Measurements from ENCODE around the gene TMEM266.
"Not testable (repeated sequence)": the region's sequence is repeated elsewhere in the genome, so short reads cannot be mapped to it uniquely, and the experiment has no call there.

Gene TMEM266, protein sequence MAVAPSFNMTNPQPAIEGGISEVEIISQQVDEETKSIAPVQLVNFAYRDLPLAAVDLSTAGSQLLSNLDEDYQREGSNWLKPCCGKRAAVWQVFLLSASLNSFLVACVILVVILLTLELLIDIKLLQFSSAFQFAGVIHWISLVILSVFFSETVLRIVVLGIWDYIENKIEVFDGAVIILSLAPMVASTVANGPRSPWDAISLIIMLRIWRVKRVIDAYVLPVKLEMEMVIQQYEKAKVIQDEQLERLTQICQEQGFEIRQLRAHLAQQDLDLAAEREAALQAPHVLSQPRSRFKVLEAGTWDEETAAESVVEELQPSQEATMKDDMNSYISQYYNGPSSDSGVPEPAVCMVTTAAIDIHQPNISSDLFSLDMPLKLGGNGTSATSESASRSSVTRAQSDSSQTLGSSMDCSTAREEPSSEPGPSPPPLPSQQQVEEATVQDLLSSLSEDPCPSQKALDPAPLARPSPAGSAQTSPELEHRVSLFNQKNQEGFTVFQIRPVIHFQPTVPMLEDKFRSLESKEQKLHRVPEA

GRCh38 chr15:76059320-76060117 lies at the start of gene TMEM266:
Gene TMEM266 (plus strand): TSS chr15:76059985. CDS start chr15:76134264, 74,279 bp downstream.
- no peak for DNase-seq

- no peak for DNase-seq
These were observed 49.2 kb upstream of the TMEM266 start for GRCh38 chr15:76010613-76011012.

DNA sequence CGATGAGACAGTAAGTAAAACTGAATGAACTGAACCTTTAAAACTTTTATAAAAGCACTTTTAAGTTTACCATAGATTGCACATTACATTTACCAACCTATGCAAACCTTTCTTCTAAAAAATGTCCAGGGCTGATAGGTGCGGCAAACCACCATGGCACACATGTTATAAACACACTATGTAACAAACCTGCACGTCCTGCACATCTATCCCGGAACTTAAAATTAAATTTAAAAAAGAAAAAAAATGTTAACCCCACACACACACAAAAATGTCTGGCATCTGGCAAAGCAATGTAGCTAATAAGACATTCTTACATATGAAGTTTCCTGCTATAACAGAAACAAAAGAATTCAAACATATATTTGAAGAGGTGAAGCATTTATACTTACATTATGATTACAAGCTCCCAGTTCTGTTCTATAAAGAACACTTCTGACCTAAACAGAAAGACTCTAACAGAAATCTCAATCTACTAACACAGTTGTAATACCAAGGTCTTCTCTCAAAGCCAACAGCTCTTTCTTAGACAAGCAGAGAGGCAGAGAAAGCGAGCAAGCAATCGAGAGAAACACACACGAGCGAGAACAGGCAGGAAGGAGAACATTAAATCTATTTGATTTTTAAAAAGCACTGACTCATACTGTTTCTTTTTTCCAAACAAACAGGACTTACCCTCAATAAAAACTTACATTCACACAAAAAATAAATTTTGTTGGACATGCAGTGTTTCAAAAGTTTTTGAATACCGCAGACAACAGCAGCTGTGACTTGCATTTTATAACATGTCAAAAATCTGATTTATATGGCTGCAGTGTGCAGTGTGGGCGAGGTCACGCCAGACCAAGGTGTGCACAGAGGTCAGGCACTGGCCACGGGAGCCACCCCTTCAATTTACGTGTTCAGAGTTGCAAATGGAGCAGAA lies 47.9 kb upstream of the TMEM266 start, which contains the start of gene NRG4:
NRG4 (minus strand) TSS at position 798 of the 925 bp plus-strand sequence. CDS start 1,194 bp downstream, outside the sequence.
- DNase-seq = no peak

GRCh38 chr15:76013470-76013869 lies 46.3 kb upstream of the TMEM266 start:
- not testable (repeated sequence) for DNase-seq

DNA sequence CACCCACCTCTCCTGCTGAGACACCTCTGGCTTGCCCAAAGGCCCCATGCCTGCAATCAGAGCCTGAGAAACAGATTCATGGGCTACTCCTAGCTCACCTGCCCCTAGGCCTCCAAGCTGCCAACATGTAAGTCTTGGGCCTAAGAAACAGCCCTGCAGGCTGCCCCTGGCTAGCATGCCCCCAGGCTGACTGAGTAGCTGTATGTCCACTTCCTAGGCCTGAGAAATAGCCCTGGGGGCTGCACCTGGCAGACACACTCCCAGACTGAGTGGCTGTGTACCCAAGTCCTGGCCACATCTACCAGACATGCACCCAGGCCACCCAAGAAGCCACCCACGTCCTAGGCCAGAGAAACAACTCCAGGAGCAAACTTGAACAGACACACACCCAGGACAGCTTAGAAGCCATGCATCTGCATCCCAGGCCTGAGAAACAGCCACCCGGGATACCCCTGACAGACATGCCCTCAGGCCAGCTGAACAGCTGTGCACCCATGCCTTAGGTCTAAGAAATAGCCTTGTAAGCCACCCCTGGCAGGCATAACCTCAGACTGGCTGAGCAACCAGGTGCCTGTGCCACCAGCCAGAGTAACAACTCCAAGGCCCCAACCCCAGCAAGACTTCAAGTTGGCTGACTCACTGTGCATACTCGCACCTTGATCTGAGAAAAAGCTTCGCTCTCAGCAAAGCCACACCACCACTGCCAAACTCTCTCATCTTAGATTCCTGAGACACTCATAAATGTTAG lies 35.6 kb upstream of the TMEM266 start:
- DNase-seq = no peak

GRCh38 chr15:76032046-76032445 lies 27.7 kb upstream of the TMEM266 start:
- no peak for DNase-seq

GRCh38 chr15:76033438-76033837 lies 26.3 kb upstream of the TMEM266 start:
- DNase-seq = no peak

- no peak for DNase-seq
These were observed 25.7 kb upstream of the TMEM266 start for GRCh38 chr15:76034111-76034510.

DNA sequence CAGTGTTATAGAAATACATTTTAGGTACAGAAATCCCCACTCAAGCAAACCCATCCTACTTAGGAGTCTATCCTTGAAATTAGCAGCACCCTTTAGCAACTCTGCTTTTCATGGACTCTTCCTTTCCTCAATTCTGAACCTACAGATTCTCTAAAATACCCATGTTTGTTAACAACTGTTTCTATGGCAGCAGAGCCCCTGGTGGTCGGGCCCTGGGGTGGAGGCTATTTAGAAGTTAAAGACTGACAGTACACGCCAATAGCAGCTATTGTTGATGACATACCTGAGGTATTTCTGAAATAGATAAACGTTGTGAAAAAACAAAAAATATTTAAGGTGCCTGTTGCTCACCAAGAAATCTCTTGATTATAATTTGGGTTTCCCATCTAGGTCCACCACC lies 24.2 kb upstream of the TMEM266 start:
- no peak for DNase-seq

- DNase-seq = no peak
These were observed 21.3 kb upstream of the TMEM266 start for GRCh38 chr15:76038512-76038911.

DNA sequence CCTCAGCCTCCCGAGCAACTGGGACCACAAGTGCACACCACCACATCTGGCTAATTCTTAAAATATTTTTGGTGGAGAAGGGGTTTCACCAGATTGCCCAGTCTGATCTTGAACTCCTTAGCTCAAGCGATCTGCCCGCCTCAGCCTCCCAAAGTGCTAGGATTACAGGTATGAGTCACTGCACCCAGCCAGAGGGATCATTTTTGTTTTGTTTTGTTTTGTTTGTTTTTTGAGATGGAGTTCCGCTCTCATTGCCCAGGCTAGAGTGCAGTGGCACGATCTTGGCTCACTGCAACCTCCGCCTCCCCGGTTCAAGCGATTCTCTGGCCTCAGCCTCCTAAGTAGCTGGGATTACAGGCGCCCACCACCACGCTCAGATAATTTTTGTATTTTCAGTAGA lies 5.6 kb upstream of the TMEM266 start:
- not testable (repeated sequence) for DNase-seq

- no peak for DNase-seq
These were observed 2.9 kb upstream of the TMEM266 start for GRCh38 chr15:76056931-76057330.

DNA sequence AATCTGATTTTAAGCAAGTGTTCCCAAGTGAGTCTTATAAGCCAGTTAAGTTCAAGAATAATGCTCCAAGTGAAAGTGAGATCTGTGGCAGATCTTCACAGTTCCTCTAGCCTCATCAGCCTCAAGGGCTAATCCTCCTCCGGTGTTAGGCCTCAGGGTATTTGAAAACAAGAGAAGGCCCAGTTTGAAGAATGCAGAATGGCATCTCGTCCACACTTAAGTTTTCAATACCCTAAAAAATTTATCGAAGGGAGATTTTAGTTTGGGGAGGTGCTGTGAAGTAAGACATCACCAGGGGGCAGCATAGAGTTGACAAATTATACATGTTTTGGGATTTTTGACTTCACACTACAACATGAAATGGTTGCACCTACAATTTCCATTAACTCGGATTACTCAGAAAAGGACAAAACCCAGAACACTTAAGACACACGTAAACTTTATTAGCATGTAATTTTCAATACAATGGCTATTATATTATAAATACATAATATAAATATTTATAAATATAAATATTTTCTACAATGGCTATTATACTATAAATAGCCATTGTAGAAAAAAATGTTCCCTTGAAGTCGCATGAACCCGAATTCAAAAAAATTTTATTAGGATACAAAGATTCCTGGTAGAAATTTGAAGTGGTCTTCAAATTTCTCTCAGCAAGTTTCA lies 2.3 kb upstream of the TMEM266 start:
- DNase-seq = peak; percentile 61

GRCh38 chr15:76058714-76059319 lies 968 bp upstream of the TMEM266 start:
- DNase-seq = peak; percentile 24

DNA sequence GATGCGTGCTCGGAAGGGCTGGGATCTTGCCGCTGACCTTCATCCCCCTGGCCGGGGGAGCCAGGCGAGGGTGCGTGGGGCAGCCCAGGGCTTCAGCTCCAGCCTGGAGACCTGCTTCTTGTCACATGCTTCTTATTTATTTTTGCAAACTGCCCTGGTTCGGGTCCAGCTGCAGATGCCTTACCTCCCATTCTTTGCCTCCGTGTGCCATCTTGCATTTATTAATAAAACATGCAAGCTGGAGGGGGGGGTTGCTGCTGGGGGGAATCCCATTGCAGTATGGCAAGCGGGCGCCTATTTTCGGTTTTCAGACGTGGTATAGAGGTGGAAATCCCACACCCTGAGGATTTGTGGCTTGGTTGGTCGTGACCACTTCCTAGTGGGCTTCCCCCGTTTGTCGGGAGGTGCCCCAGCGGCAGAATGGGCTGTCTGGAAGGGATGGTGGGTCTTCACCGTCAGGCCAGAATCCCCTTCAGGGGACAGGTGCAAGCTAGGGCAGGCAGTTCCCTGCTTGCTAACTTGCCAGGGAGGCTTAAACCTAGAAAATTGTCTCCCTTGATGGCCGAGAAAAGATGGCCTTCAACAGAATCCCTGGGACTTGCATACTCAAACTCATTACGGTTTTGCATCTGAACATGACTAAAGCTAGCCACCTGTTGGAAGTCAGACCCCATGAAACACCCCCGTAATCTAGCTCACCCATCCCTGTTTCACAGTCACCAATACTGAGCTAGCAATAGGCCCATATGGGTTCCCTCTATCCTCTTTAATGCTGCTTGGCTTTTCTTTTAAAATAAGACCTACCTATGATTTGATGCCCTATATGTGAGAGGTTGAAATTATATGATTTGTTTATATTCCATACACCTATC lies 569 bp downstream of the TMEM266 start:
- peak; percentile 33 for DNase-seq

GRCh38 chr15:76061700-76062099 lies 1.9 kb downstream of the TMEM266 start:
- DNase-seq = no peak

GRCh38 chr15:76062286-76062685 lies 2.5 kb downstream of the TMEM266 start:
- DNase-seq = no peak

GRCh38 chr15:76064375-76064774 lies 4.6 kb downstream of the TMEM266 start:
- DNase-seq = no peak

DNA sequence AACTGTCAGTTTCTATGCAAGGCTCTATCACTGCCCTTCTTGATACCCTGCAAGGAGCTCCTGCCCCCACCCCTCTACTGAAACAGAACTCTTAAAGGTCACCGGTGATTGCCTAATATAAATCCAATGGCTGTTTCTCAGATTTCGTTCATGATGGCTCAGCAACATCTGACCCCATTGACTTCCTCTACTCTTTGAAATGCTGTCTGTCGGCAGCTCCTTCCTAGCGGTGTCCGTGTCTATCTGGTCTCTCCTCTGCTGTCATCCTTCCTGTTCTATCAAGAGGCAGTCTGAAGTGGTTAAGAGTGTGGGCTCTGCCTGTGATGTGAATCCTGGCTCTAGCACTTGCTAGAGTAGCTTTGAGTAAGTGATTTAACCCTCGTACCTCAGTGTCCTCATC lies 5.5 kb downstream of the TMEM266 start:
- peak; percentile 39 for DNase-seq

DNA sequence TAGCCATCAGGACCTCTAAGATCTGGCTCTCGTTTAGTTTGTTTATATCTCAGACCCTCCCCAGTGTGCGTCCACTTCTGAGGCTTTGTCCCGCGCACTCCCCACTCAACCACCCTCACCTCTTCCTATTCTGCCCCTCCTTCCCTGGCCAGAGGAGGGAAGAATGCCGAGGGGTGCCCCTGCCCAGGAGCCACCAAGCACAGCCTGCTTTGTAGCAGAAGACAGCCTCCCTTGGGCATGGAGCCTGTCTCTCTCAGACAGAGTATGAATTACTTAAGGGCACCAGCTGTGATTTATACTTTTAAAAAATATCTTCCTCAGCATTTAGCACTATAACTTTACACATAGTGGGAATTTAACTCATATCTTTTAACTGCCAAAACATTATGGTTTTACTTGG lies 6.0 kb downstream of the TMEM266 start:
- DNase-seq = no peak

All from activated CD4-positive, alpha-beta T cell treated with anti-CD3 and anti-CD28 coated beads, Interleukin-2, amount 50 U/mL, for 16 hours (primary cell).